Right lobe of liver (tissue), 6 donors: Measurements from ENCODE around the gene PEX11G. TPM values are rescaled to one million over a fixed set of nuclear protein-coding genes. Genes with fewer than 3 reads are reported as not detected.
"Not testable (repeated sequence)": the region's sequence is repeated elsewhere in the genome, so short reads cannot be mapped to it uniquely, and the experiment has no call there.

Source experiments
- ATAC-seq, 4 donors: fragments of 200-7000 bp; cut with Tn5 transposase; one replicate each; pipeline ENCODE4 v1.9.1; 2020; ENCODE audit warnings: mild to moderate bottlenecking in 4 of 4, moderate library complexity in 4 of 4
- DNase-seq, 3 donors: peaks; one replicate each; pipeline ENCODE4 v3.0.0-alpha.2; 2020
- H3K27ac ChIP-seq, 3 donors: fragments of 200-600 bp; one replicate each; pipeline ENCODE4 v1.8.0; 2022
- H3K27me3 ChIP-seq, 2 donors: fragments of 200-600 bp; one replicate each; pipeline ENCODE4 v1.8.0; 2022
- H3K36me3 ChIP-seq, 4 donors: fragments of 200-600 bp; sonication (generic) in 1 of 4; one replicate each; pipeline versions ENCODE4 v1.5.1 to v1.8.0; 2017 to 2022; ENCODE audit warnings: control low read depth in 1 of 4
- H3K4me1 ChIP-seq, 4 donors: fragments of 200-600 bp; sonication (generic) in 1 of 4; one replicate each; pipeline versions ENCODE4 v1.5.1 to v1.8.0; 2017 to 2022; ENCODE audit warnings: control low read depth in 1 of 4
- H3K4me3 ChIP-seq, 3 donors: fragments of 200-600 bp; one replicate each; pipeline ENCODE4 v1.8.0; 2022
- H3K9me3 ChIP-seq, 4 donors: fragments of 200-600 bp; sonication (generic) in 1 of 4; one replicate each; pipeline versions ENCODE4 v1.5.1 to v1.8.0; 2017 to 2022; ENCODE audit warnings: control low read depth in 1 of 4
- POLR2A ChIP-seq: fragments of 450-650 bp; IDR thresholded peaks from one replicate; pipeline ENCODE4 v1.6.1; 2017; ENCODE audit warnings: antibody characterized with exemption, mild to moderate bottlenecking
- WGBS: methylation state at CpG from one replicate; pipeline ENCODE4 v1.1.6; 2018; ENCODE audit warnings: low coverage, low lambda C conversion rate; ENCODE audit not compliant: insufficient coverage; ENCODE audit errors: missing lambda C conversion rate; 5-methylcytosine and 5-hydroxymethylcytosine counted together
- intact Hi-C, 2 donors: fragments of 100-400 bp; cut with DNase I; formaldehyde crosslinking; loops; one replicate each; pipeline versions ENCODE4 v1.11.2 to v1.14.1; 2022
- total RNA-seq, 6 experiments: library from RNA; depleted of rRNA in 2 of 6; stranded (reverse); fragments of >200 nt in 2 of 6; fragmentation: NEBNext Ultra II Directional in 3 of 6; extraction: Animal tissue kit (Norgen Biotek cat#: 25700) in 3 of 6; gene quantifications; one replicate each; pipeline versions ENCODE4 v1.1.0 to v1.2.4, GENCODE V29; 2016 to 2023
- TF ChIP-seq, protein P1 (sequence below), 4 donors: fragments of 200-600 bp in 3 of 4; fragments of 450-650 bp in 1 of 4; IDR thresholded peaks; one replicate each; pipeline versions ENCODE4 v1.5.1 to v1.8.0; 2016 to 2022; ENCODE audit warnings: antibody characterized with exemption in 4 of 4, mild to moderate bottlenecking in 2 of 4
- donor health status: DM: no; HTN: yes; CAD: no.
- donor health status: DM: no; HTN: no; CAD: no.
- donor health status: DM: no; HTN: no; CAD: no.
- donor health status: DM: no; HTN: yes; CAD: no.
- donor health status: DM: no; HTN: yes; CAD: no.

PEX11G gene
- total RNA-seq, 6 experiments from 2014 or later, result 4.8 to 14.3 (median 9.4) TPM

DNA sequence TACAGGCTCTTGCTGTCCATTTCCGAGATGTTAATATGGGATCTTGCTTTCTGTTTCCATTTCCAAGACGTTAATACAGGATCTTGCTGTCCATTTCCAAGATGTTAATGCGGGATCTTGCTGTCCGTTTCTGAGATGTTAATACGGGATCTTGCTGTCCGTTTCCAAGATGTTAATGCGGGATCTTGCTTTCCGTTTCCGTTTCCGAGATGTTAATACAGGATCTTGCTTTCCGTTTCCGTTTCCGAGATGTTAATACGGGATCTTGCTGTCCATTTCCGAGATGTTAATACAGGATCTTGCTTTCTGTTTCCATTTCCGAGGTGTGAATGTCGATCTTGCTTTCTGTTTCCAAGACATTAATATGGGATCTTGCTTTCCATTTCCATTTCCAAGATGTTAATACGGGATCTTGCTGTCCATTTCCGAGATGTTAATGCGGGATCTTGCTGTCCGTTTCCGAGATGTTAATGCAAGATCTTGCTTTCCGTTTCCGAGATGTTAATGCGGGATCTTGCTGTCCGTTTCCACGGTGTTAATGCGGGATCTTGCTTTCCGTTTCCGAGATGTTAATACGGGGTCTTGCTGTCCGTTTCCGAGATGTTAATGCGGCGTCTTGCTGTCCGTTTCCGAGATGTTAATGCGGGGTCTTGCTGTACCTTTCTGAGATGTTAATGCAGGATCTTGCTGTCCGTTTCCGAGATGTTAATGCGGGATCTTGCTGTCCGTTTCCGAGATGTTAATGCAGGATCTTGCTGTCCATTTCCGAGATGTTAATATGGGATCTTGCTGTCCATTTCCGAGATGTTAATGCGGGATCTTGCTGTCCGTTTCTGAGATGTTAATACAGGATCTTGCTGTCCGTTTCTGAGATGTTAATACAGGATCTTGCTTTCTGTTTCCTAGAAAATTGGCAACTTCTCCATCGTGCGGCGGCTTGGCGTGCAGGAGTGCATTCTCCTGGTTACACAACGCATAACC, 38.3 kb downstream of the PEX11G start:
- no peak for DNase-seq
- TF ChIP-seq POLR2A, result no peak
- TF ChIP-seq, protein P1, sequence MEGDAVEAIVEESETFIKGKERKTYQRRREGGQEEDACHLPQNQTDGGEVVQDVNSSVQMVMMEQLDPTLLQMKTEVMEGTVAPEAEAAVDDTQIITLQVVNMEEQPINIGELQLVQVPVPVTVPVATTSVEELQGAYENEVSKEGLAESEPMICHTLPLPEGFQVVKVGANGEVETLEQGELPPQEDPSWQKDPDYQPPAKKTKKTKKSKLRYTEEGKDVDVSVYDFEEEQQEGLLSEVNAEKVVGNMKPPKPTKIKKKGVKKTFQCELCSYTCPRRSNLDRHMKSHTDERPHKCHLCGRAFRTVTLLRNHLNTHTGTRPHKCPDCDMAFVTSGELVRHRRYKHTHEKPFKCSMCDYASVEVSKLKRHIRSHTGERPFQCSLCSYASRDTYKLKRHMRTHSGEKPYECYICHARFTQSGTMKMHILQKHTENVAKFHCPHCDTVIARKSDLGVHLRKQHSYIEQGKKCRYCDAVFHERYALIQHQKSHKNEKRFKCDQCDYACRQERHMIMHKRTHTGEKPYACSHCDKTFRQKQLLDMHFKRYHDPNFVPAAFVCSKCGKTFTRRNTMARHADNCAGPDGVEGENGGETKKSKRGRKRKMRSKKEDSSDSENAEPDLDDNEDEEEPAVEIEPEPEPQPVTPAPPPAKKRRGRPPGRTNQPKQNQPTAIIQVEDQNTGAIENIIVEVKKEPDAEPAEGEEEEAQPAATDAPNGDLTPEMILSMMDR (IDR thresholded peaks at IDR 0.05), result no peak
- no peak for ATAC-seq

DNA sequence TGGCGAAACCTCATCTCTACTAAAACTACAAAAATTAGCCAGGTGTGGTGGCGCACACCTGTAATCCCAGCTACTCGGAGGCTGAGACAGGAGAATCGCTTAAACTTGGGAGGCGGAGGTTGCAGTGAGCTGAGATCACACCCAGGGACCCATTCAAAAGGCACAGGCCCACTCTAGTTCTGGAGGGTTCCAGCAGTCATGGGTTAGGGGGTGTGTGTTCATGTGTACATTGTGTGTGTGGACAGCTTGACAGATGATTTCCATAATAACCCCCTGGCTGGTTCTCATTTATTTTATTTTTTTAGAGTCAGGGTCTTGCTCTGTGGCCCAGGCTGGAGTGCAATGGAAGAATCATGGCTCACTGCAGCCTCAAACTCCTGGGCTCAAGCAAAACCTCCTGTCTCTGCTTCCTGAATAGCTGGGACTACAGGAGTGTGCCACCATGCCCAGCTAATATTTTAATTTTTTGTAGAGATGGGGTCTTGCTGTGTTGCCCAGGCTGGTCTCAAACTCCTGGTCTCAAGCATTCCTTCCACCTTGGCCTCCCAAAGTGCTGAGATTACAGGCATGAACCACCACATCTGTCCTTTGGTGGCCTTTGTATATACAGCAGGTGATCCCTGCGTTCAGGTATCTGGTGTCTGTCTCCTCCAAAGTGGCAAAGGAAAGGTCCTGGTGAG, 39.3 kb downstream of the PEX11G start:
- intact Hi-C loops, H3K4me3 ChIP-seq, H3K27me3 ChIP-seq, H3K27ac ChIP-seq, H3K4me1 ChIP-seq, ATAC-seq, DNase-seq, H3K9me3 ChIP-seq: not testable (repeated sequence)
- 100% methylated on average over 5 of the region's 6 CpGs for WGBS
- H3K36me3 ChIP-seq, result peaks cover 0 to 63% (median 24%) of the 10 kb centered on the region in 4 donors

More for the DNA sequence above, 38.3 kb downstream of the PEX11G start:
- Histone ChIP-seq H3K27ac (no peak overlapping the region), H3K9me3 (no peaks in the 10 kb centered on the region), H3K4me1 (no peaks in the 10 kb centered on the region), H3K36me3 (peaks cover 0 to 56% (median 18%) of the 10 kb centered on the region in 4 donors), H3K4me3 (no peak overlapping the region), H3K27me3 (no peaks in the 10 kb centered on the region)
- WGBS, result 68% methylated on average over 52 of the region's 53 CpGs
- intact Hi-C loops, result no loop called here

DNA sequence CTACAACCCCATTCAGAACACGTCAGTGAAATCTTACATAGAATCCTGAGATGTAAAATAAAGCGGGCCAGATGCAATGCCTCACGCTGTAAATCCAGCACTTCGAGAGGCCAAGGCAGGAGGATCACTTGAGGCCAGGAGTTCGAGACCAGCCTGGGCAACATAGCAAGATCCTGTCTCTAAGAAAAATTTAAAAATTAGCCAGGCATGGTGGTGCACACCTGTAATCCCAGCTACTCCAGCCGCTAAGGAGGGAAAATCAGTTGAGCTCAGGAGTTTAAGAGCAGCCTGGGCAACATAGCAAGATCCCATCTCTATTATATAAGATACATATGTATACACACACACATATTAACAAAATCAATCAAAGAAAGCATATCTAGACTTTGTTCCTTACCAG, 41.2 kb downstream of the PEX11G start:
- no peak for ATAC-seq
- TF ChIP-seq POLR2A, result no peak
- TF ChIP-seq, protein P1 (IDR thresholded peaks at IDR 0.05), result no peak
- intact Hi-C loops, result no loop called here

DNA sequence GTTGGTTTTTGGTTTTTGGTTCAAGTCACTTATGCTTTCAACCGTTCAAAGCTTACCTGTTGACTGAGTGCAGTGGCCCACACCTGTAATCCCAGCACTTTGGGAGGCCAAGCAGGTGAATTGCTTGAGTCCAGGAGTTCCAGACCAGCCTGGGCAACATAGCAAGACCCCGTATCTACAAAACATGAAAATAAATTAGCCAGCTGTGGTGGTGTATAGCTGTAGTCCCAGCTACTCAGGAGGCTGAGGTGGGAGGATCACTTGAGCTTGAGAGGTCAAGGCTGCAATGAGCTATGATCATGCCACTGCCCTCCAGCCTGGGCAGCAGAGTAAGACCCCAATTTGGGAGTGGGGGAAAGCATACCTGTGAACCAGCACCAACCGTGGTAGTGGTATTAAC, 43.7 kb downstream of the PEX11G start:
- H3K4me3 ChIP-seq, result no peak overlapping the region
- H3K4me1 ChIP-seq, result no peaks in the 10 kb centered on the region
- no peak for ATAC-seq
- TF ChIP-seq, protein P1 (IDR thresholded peaks at IDR 0.05), result no peak
- TF ChIP-seq POLR2A, result no peak
- H3K27me3 ChIP-seq, result no peaks in the 10 kb centered on the region
- no peak for DNase-seq
- no peak overlapping the region for H3K27ac ChIP-seq
- 100% methylated on average over 2 of the region's 3 CpGs for WGBS
- intact Hi-C loops, result no loop called here
- H3K36me3 ChIP-seq, result peaks cover 0 to 66% (median 17%) of the 10 kb centered on the region in 4 donors
- no peaks in the 10 kb centered on the region for H3K9me3 ChIP-seq

More for the DNA sequence above, 41.2 kb downstream of the PEX11G start:
- Histone ChIP-seq H3K4me1 (no peaks in the 10 kb centered on the region), H3K4me3 (no peak overlapping the region), H3K27me3 (no peaks in the 10 kb centered on the region), H3K27ac (no peak overlapping the region), H3K9me3 (no peaks in the 10 kb centered on the region), H3K36me3 (peaks cover 0 to 63% (median 19%) of the 10 kb centered on the region in 4 donors)
- no peak for DNase-seq
- WGBS, result 95% methylated on average over 6 of the region's 6 CpGs

DNA sequence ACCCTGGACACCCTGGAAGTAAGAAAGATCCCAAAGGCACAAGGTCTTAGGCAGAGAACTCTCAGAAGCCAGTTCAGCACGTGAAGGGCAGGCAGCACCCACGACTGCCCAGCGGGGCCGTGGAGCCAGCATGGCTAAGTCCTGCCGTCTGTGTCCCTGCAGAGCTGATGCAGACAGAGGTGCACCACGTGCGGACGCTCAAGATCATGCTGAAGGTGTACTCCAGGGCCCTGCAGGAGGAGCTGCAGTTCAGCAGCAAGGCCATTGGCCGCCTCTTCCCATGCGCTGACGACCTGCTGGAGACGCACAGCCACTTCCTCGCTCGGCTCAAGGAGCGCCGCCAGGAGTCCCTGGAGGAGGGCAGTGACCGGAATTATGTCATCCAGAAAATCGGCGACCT, 44.8 kb downstream of the PEX11G start:
- intact Hi-C loops, result no loop called here
- ATAC-seq, result no peak
- Histone ChIP-seq H3K27ac (no peak overlapping the region), H3K4me3 (no peak overlapping the region), H3K9me3 (no peaks in the 10 kb centered on the region), H3K36me3 (peaks cover 0 to 65% (median 17%) of the 10 kb centered on the region in 4 donors), H3K27me3 (no peaks in the 10 kb centered on the region), H3K4me1 (no peaks in the 10 kb centered on the region)
- 89% methylated on average over 7 of the region's 19 CpGs for WGBS
- DNase-seq, result no peak
- TF ChIP-seq, protein P1 (IDR thresholded peaks at IDR 0.05), result no peak
- no peak for TF ChIP-seq POLR2A
